ENCODE measurements around the gene FYN. TPM values are rescaled to one million over a fixed set of nuclear protein-coding genes. Genes with fewer than 3 reads are reported as not detected.

Gene FYN
- total RNA-seq, 1 experiment from 2014 or later = 34.3 TPM

DNA sequence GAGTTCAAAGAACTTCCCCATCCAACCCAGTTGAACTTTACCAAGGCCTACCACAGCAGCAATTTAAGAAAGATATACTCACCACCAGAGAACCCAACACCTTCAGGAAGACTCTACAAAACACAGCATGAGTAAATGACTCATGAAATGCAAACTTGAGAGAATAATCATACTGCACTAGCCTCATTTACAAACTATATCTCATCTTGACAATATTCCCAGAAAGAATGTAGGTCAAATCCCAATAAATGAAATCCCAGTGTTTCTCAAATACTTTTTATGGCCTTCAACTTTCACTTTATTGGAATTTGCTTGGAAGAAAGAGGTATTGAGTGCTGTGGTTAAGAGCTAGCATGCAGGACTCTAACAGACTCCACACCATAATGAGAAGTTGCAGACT lies 60.0 kb downstream of the FYN start:
- H3K27ac ChIP-seq (ENCODE audit: low read depth, low read length, poor library complexity, severe bottlenecking) = no peak overlapping the region
- no peaks in the 10 kb centered on the region for H3K36me3 ChIP-seq (ENCODE audit: insufficient read depth, low read length, poor library complexity, severe bottlenecking)
- no peak for DNase-seq (ENCODE audit: low spot score)
- H3K4me1 ChIP-seq (ENCODE audit: insufficient read depth, low read length, poor library complexity, severe bottlenecking) = no peaks in the 10 kb centered on the region
- ChIA-PET CTCF (no interaction called here), POLR2A (ENCODE audit: low non-redundant PET) (interaction anchor here (0.7 kb wide), 1 partner anchor 109 kb away, joined by 8 read pairs; no protein-coding TSS in a partner anchor)
- no TSS peak for BruUV-seq (replicated peaks)
- no peak overlapping the region for H3K4me3 ChIP-seq (ENCODE audit: low read depth, low read length, poor library complexity, severe bottlenecking)
- TF ChIP-seq EZH2 (IDR thresholded peaks at IDR 0.05; ENCODE audit: borderline replicate concordance, low read depth, low read length, poor library complexity, severe bottlenecking) = no peak
- TF ChIP-seq, protein P1, sequence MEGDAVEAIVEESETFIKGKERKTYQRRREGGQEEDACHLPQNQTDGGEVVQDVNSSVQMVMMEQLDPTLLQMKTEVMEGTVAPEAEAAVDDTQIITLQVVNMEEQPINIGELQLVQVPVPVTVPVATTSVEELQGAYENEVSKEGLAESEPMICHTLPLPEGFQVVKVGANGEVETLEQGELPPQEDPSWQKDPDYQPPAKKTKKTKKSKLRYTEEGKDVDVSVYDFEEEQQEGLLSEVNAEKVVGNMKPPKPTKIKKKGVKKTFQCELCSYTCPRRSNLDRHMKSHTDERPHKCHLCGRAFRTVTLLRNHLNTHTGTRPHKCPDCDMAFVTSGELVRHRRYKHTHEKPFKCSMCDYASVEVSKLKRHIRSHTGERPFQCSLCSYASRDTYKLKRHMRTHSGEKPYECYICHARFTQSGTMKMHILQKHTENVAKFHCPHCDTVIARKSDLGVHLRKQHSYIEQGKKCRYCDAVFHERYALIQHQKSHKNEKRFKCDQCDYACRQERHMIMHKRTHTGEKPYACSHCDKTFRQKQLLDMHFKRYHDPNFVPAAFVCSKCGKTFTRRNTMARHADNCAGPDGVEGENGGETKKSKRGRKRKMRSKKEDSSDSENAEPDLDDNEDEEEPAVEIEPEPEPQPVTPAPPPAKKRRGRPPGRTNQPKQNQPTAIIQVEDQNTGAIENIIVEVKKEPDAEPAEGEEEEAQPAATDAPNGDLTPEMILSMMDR (conservative IDR thresholded peaks at IDR 0.05; ENCODE audit: low read depth, low read length) = no peak
- intact Hi-C loops (cut with micrococcal nuclease; ENCODE audit: unreplicated experiment) = no loop called here
- H3K9me3 ChIP-seq (ENCODE audit: low read depth, low read length, poor library complexity, severe bottlenecking) = no peaks in the 10 kb centered on the region
- H3K27me3 ChIP-seq (replicated peaks; ENCODE audit: insufficient read depth, low read depth, low read length, poor library complexity) = no peaks in the 10 kb centered on the region

DNA sequence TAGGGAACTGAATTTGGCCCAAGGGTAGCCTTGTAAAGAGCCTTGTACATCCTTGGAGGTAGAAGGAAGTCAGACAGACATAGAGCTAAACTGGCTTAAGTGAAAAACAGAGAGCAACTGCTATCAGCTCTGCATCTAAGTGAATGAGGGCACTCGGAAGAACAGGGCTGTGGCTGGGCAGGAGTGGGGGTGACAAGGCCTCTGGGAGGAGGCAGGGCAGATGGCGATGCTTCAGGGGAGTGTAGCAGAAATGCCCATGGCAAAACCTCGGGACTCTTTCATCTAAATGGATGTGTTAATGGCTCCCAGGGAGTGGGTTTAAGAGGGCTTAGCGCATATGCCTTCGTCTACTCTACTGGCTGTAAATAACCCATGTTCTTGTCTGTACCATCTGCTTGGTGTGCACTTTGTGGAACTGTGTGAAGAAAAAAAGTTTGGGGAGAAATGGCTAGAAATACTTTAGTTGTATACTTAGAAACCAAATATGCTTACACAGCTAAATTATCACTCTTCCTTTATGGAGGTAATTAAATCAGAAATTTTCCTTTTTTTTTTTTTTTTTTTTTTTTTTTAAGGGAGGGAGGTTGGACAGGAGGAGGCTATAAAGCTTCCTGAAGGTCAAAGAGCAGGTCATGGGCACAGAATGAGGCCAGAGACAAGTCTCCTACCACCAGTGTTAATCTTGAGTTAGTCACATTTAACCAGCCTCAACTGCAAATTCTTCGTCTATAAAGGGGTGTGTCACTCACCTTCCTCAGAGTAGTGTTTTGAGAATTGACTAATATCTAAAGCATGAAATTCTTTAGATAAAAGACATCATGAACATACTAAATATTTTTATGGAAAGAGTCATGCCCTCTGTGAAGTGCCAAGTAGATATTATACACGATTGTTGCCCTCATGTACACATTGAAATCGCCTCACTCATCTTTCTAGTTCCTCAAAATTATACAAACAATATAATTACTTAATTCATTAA lies 60.9 kb downstream of the FYN start:
- POLR2A ChIA-PET (ENCODE audit: low non-redundant PET) = interaction anchor here (0.7 kb wide), 1 partner anchor 8 kb away, joined by 7 read pairs; no protein-coding TSS in a partner anchor
- CTCF ChIA-PET = no interaction called here
- intact Hi-C loops (cut with micrococcal nuclease; ENCODE audit: unreplicated experiment) = no loop called here
- H3K27me3 ChIP-seq (replicated peaks; ENCODE audit: insufficient read depth, low read depth, low read length, poor library complexity) = no peaks in the 10 kb centered on the region
- no peak overlapping the region for H3K4me3 ChIP-seq (ENCODE audit: low read depth, low read length, poor library complexity, severe bottlenecking)
- no peaks in the 10 kb centered on the region for H3K36me3 ChIP-seq (ENCODE audit: insufficient read depth, low read length, poor library complexity, severe bottlenecking)
- DNase-seq (ENCODE audit: low spot score) = no peak
- BruUV-seq (replicated peaks) = no TSS peak
- H3K4me1 ChIP-seq (ENCODE audit: insufficient read depth, low read length, poor library complexity, severe bottlenecking) = no peaks in the 10 kb centered on the region
- TF ChIP-seq, protein P1 (conservative IDR thresholded peaks at IDR 0.05; ENCODE audit: low read depth, low read length) = no peak
- TF ChIP-seq EZH2 (IDR thresholded peaks at IDR 0.05; ENCODE audit: borderline replicate concordance, low read depth, low read length, poor library complexity, severe bottlenecking) = no peak
- H3K27ac ChIP-seq (ENCODE audit: low read depth, low read length, poor library complexity, severe bottlenecking) = no peak overlapping the region
- H3K9me3 ChIP-seq (ENCODE audit: low read depth, low read length, poor library complexity, severe bottlenecking) = no peaks in the 10 kb centered on the region

DNA sequence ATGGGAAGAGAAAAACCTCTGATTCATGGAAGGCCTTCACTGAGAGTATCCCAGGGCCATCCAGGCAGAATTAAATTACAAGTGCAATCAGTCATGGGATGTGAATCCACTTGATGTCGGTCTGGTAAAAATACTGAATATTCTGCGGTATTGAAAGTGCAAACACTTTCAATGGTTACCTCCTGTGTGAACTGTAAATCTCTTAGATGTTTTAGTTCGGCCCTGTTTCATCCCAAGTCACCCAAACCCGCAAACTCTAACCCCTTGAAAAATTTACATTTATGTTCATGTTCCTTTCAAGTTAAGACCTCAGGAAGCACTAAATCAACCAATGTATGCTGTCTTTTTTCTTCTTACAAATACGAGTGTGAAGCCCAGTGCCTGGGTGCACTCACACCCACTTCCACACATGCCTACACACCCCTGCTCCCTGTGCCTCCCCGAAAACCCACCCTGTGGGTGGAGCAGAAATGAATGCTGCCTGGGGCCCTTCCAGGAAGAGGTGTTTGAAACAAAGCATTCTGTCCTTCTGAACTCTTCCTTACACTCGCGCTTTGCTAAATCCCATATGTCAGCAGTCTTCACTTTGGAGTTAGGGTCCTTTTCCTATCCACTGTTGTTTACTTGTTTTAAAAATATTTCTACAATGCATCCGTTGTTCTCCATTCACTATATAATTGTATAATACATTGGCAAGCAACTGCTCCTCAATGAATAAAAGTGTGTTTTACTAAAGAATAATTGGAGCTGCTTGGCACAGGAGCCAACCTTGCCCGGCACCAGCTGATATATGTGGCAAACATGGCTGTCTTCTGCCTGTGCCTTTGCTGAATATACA lies 62.7 kb downstream of the FYN start:
- BruUV-seq (replicated peaks) = no TSS peak
- CTCF ChIA-PET = no interaction called here
- Histone ChIP-seq H3K4me3 (ENCODE audit: low read depth, low read length, poor library complexity, severe bottlenecking) (no peak overlapping the region), H3K4me1 (ENCODE audit: insufficient read depth, low read length, poor library complexity, severe bottlenecking) (peaks cover 6% of the 10 kb centered on the region), H3K36me3 (ENCODE audit: insufficient read depth, low read length, poor library complexity, severe bottlenecking) (no peaks in the 10 kb centered on the region), H3K9me3 (ENCODE audit: low read depth, low read length, poor library complexity, severe bottlenecking) (no peaks in the 10 kb centered on the region), H3K27me3 (replicated peaks; ENCODE audit: insufficient read depth, low read depth, low read length, poor library complexity) (no peaks in the 10 kb centered on the region), H3K27ac (ENCODE audit: low read depth, low read length, poor library complexity, severe bottlenecking) (no peak overlapping the region)
- no peak for TF ChIP-seq EZH2 (IDR thresholded peaks at IDR 0.05; ENCODE audit: borderline replicate concordance, low read depth, low read length, poor library complexity, severe bottlenecking)
- TF ChIP-seq, protein P1 (conservative IDR thresholded peaks at IDR 0.05; ENCODE audit: low read depth, low read length) = no peak
- intact Hi-C loops (cut with micrococcal nuclease; ENCODE audit: unreplicated experiment) = no loop called here
- DNase-seq (ENCODE audit: low spot score) = no peak
- POLR2A ChIA-PET (ENCODE audit: low non-redundant PET) = no interaction called here
